Measurements from ENCODE around the gene FLACC1. TPM values are rescaled to one million over a fixed set of nuclear protein-coding genes. Genes with fewer than 3 reads are reported as not detected.
A peak's percentile ranks its signal among the peaks of the same experiment; 100 is the strongest.
"Not testable (repeated sequence)": the region's sequence is repeated elsewhere in the genome, so short reads cannot be mapped to it uniquely, and the experiment has no call there.

FLACC1 gene
- polyA plus RNA-seq, 2 donors = 0.27 to 0.59 TPM

DNA sequence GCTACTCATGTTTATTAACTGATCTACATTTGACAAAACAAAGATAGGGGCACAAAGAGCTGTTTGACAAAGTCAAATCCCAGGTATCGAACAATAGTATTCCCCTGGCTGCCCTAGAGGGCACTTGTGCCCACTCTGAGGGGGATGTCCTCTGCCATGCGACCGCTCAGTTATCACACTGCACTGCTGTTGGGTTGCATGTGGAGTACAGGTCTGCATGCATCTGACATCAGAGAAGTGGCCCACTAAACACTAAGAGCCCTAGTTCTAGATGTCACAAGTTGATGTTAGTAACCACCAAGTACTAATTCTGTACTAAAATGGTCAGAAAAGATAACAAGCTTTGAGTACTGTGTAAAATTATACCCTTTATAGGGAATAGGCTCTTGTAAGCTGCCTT lies 20.1 kb upstream of the FLACC1 start:
- H3K4me3 ChIP-seq (ENCODE audit: low read depth in 1 of 2, low read length in 2 of 2) = no peak overlapping the region
- 96 to 98% methylated on average over 3 of the region's 3 CpGs for WGBS, 2 donors
- H3K36me3 ChIP-seq (ENCODE audit: control insufficient read depth in 2 of 2, insufficient read depth in 2 of 2, low read length in 1 of 2) = peaks cover 8% of the 10 kb centered on the region in 2 donors
- no peaks in the 10 kb centered on the region for H3K27me3 ChIP-seq (ENCODE audit: control insufficient read depth in 1 of 2, insufficient read depth in 2 of 2, low read length in 2 of 2)
- no peaks in the 10 kb centered on the region for H3K4me1 ChIP-seq (ENCODE audit: control insufficient read depth in 2 of 2, insufficient read depth in 2 of 2, low read length in 1 of 2)
- no peaks in the 10 kb centered on the region for H3K9me3 ChIP-seq (ENCODE audit: control insufficient read depth in 2 of 2, insufficient read depth in 1 of 2, low read depth in 1 of 2, low read length in 1 of 2)
- H3K27ac ChIP-seq (ENCODE audit: low read depth in 2 of 2, low read length in 1 of 2) = no peak overlapping the region

GRCh38 chr2:201369775-201370174 lies 12.6 kb upstream of the FLACC1 start:
- Histone ChIP-seq H3K36me3 (ENCODE audit: control insufficient read depth in 2 of 2, insufficient read depth in 2 of 2, low read length in 1 of 2) (peaks cover 0 to 5% of the 10 kb centered on the region in 2 donors), H3K9me3 (ENCODE audit: control insufficient read depth in 2 of 2, insufficient read depth in 1 of 2, low read depth in 1 of 2, low read length in 1 of 2) (no peaks in the 10 kb centered on the region)
- 88 to 91% methylated on average over 11 of the region's 11 CpGs for WGBS, 2 donors

GRCh38 chr2:201369318-201369717 lies 12.2 kb upstream of the FLACC1 start:
- not testable (repeated sequence) for H3K4me1 ChIP-seq (ENCODE audit: control insufficient read depth in 2 of 2, insufficient read depth in 2 of 2, low read length in 1 of 2); H3K4me3 ChIP-seq (ENCODE audit: low read depth in 1 of 2, low read length in 2 of 2); H3K9me3 ChIP-seq (ENCODE audit: control insufficient read depth in 2 of 2, insufficient read depth in 1 of 2, low read depth in 1 of 2, low read length in 1 of 2); H3K27ac ChIP-seq (ENCODE audit: low read depth in 2 of 2, low read length in 1 of 2); H3K27me3 ChIP-seq (ENCODE audit: control insufficient read depth in 1 of 2, insufficient read depth in 2 of 2, low read length in 2 of 2); H3K36me3 ChIP-seq (ENCODE audit: control insufficient read depth in 2 of 2, insufficient read depth in 2 of 2, low read length in 1 of 2)
- 92 to 94% methylated on average over 8 of the region's 8 CpGs for WGBS, 2 donors

More at GRCh38 chr2:201369775-201370174, 12.6 kb upstream of the FLACC1 start:
- H3K27ac ChIP-seq (ENCODE audit: low read depth in 2 of 2, low read length in 1 of 2) = no peak overlapping the region
- H3K4me1 ChIP-seq (ENCODE audit: control insufficient read depth in 2 of 2, insufficient read depth in 2 of 2, low read length in 1 of 2) = no peaks in the 10 kb centered on the region
- H3K4me3 ChIP-seq (ENCODE audit: low read depth in 1 of 2, low read length in 2 of 2) = no peak overlapping the region
- H3K27me3 ChIP-seq (ENCODE audit: control insufficient read depth in 1 of 2, insufficient read depth in 2 of 2, low read length in 2 of 2) = no peaks in the 10 kb centered on the region

- H3K4me1 ChIP-seq (ENCODE audit: control insufficient read depth in 2 of 2, insufficient read depth in 2 of 2, low read length in 1 of 2) = peaks cover 0 to 3% of the 10 kb centered on the region in 2 donors
- H3K4me3 ChIP-seq (ENCODE audit: low read depth in 1 of 2, low read length in 2 of 2) = no peak overlapping the region
- peaks cover 4 to 7% of the 10 kb centered on the region in 2 donors for H3K36me3 ChIP-seq (ENCODE audit: control insufficient read depth in 2 of 2, insufficient read depth in 2 of 2, low read length in 1 of 2)
- no peaks in the 10 kb centered on the region for H3K27me3 ChIP-seq (ENCODE audit: control insufficient read depth in 1 of 2, insufficient read depth in 2 of 2, low read length in 2 of 2)
- H3K27ac ChIP-seq (ENCODE audit: low read depth in 2 of 2, low read length in 1 of 2) = no peak overlapping the region
- peaks cover 0 to 3% of the 10 kb centered on the region in 2 donors for H3K9me3 ChIP-seq (ENCODE audit: control insufficient read depth in 2 of 2, insufficient read depth in 1 of 2, low read depth in 1 of 2, low read length in 1 of 2)
Observed at GRCh38 chr2:201366146-201366545, 9.0 kb upstream of the FLACC1 start.

DNA sequence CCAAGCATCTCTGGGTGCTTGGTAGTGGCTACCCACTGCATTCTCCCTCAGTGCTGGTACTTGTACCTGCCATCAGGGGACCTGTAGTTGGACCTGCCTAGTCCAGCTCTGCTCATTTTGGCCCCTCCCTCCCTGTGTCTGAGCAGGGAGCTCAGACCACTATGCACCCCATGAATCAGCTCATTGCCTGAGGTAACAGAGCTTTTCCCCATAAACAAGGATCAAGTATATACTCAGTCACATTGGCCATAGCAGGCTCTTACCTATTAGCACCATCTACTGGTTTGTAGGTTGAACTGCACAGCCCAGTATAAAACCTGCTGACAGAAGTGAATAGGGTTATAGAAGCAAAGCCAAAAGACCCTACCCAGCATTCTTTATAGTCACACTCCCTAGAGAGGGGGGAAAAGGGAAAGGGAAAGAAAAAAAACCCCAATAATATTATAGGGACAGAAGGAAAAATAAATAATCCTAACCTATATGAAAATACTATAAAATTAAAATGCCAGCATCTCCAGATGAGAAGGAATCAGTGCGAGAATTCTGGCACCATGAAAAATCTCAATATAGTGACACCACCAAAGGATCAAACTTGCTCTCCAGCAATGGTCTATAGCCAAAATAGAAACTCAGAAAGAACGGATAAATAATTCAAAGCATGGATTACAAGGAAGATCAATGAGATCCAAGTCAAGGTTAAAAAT lies 6.9 kb upstream of the FLACC1 start:
- WGBS, 2 donors = 80 to 86% methylated on average over 2 of the region's 2 CpGs

DNA sequence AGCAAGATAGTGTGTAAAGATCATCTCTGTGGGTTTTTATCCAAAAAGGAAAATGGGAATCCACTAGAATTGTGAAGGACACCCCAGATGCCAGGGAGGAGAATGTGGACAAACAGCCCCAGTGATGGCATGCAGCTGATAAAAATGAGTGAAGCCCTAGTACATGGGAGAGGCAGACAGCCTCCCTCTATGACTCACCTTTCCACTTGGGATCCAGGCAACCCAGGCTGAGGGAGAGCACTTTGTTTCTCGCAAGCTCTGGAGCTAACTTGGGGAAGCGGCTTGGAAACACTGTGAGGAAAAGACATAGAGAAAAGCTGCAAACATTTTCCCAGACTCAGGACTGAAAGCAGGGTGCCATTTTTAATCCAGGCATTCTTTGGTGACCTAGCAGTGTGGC lies 5.3 kb upstream of the FLACC1 start:
- H3K4me3 ChIP-seq (ENCODE audit: low read depth in 1 of 2, low read length in 2 of 2) = no peak overlapping the region
- peaks cover 0 to 3% of the 10 kb centered on the region in 2 donors for H3K4me1 ChIP-seq (ENCODE audit: control insufficient read depth in 2 of 2, insufficient read depth in 2 of 2, low read length in 1 of 2)
- peaks cover 0 to 3% of the 10 kb centered on the region in 2 donors for H3K9me3 ChIP-seq (ENCODE audit: control insufficient read depth in 2 of 2, insufficient read depth in 1 of 2, low read depth in 1 of 2, low read length in 1 of 2)
- WGBS, 2 donors = 95 to 96% methylated on average over 2 of the region's 2 CpGs
- peaks cover 2 to 4% of the 10 kb centered on the region in 2 donors for H3K36me3 ChIP-seq (ENCODE audit: control insufficient read depth in 2 of 2, insufficient read depth in 2 of 2, low read length in 1 of 2)
- peak overlapping the region; percentile 42 to 75 for H3K27ac ChIP-seq (ENCODE audit: low read depth in 2 of 2, low read length in 1 of 2)
- H3K27me3 ChIP-seq (ENCODE audit: control insufficient read depth in 1 of 2, insufficient read depth in 2 of 2, low read length in 2 of 2) = no peaks in the 10 kb centered on the region

More for the DNA sequence above, 6.9 kb upstream of the FLACC1 start:
- H3K27ac ChIP-seq (ENCODE audit: low read depth in 2 of 2, low read length in 1 of 2) = peak overlapping the region; percentile 30 to 75
- peaks cover 2 to 4% of the 10 kb centered on the region in 2 donors for H3K36me3 ChIP-seq (ENCODE audit: control insufficient read depth in 2 of 2, insufficient read depth in 2 of 2, low read length in 1 of 2)
- H3K9me3 ChIP-seq (ENCODE audit: control insufficient read depth in 2 of 2, insufficient read depth in 1 of 2, low read depth in 1 of 2, low read length in 1 of 2) = peaks cover 0 to 3% of the 10 kb centered on the region in 2 donors
- H3K4me3 ChIP-seq (ENCODE audit: low read depth in 1 of 2, low read length in 2 of 2) = no peak overlapping the region
- H3K27me3 ChIP-seq (ENCODE audit: control insufficient read depth in 1 of 2, insufficient read depth in 2 of 2, low read length in 2 of 2) = no peaks in the 10 kb centered on the region
- H3K4me1 ChIP-seq (ENCODE audit: control insufficient read depth in 2 of 2, insufficient read depth in 2 of 2, low read length in 1 of 2) = peaks cover 0 to 3% of the 10 kb centered on the region in 2 donors

DNA sequence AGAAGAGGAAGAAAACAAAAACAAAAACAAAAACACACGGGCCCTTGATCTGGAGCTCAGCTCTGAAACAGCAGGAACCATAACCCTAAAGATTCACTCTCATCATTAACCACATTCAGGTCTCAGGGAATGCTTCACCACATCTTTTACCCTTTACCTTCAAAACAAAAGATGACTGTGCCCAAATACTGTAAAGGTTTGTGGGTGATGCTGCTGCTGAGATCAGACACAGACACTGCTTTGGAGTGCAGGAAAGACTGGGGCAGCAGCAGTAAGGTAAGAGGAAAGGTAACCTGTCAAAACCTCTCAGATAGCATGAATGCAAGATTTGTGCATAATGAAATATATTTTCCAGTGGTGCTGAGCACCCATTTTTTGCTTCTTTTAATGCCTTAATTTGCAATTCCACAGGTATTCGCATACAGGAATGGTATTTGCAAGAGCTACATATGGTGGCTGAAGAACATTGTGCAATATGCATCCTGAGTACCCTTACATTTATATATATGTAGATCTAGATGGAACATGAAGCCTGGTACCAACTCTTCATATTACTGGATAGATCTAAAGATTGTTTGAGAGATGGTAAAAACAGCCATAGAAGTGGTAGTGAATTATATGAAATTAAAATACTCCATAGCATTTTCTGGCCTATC lies 4.1 kb upstream of the FLACC1 start:
- Histone ChIP-seq H3K4me1 (ENCODE audit: control insufficient read depth in 2 of 2, insufficient read depth in 2 of 2, low read length in 1 of 2) (peaks cover 0 to 3% of the 10 kb centered on the region in 2 donors), H3K4me3 (ENCODE audit: low read depth in 1 of 2, low read length in 2 of 2) (no peak overlapping the region), H3K27me3 (ENCODE audit: control insufficient read depth in 1 of 2, insufficient read depth in 2 of 2, low read length in 2 of 2) (no peaks in the 10 kb centered on the region), H3K27ac (ENCODE audit: low read depth in 2 of 2, low read length in 1 of 2) (no peak overlapping the region), H3K9me3 (ENCODE audit: control insufficient read depth in 2 of 2, insufficient read depth in 1 of 2, low read depth in 1 of 2, low read length in 1 of 2) (peaks cover 0 to 3% of the 10 kb centered on the region in 2 donors), H3K36me3 (ENCODE audit: control insufficient read depth in 2 of 2, insufficient read depth in 2 of 2, low read length in 1 of 2) (peaks cover 2 to 4% of the 10 kb centered on the region in 2 donors)
- 87 to 88% methylated on average over 2 of the region's 2 CpGs for WGBS, 2 donors

DNA sequence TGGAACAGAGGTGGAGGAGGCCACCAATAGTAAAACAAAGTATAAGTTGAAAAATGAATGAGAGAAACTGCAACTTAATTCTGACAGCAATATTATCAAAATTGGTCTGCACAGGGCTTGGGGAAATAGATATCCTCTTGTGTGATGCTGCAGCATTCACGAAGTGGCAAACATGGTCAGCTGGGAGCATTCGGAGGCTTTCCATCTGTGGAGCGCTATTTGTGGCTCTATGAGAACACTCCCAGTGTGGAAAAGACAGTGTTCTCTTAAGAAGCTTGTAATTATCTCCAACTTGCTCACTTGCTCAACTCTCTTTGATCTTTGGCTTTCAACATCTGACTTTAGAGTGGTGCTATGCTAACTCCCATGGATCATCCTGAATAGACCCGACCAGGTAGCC lies 3.1 kb upstream of the FLACC1 start:
- Histone ChIP-seq H3K9me3 (ENCODE audit: control insufficient read depth in 2 of 2, insufficient read depth in 1 of 2, low read depth in 1 of 2, low read length in 1 of 2) (peaks cover 0 to 3% of the 10 kb centered on the region in 2 donors), H3K4me3 (ENCODE audit: low read depth in 1 of 2, low read length in 2 of 2) (no peak overlapping the region), H3K4me1 (ENCODE audit: control insufficient read depth in 2 of 2, insufficient read depth in 2 of 2, low read length in 1 of 2) (peaks cover 0 to 3% of the 10 kb centered on the region in 2 donors), H3K27me3 (ENCODE audit: control insufficient read depth in 1 of 2, insufficient read depth in 2 of 2, low read length in 2 of 2) (no peaks in the 10 kb centered on the region), H3K36me3 (ENCODE audit: control insufficient read depth in 2 of 2, insufficient read depth in 2 of 2, low read length in 1 of 2) (peaks cover 2 to 4% of the 10 kb centered on the region in 2 donors), H3K27ac (ENCODE audit: low read depth in 2 of 2, low read length in 1 of 2) (no peak overlapping the region)
- 93 to 95% methylated on average over 4 of the region's 4 CpGs for WGBS, 2 donors

- H3K36me3 ChIP-seq (ENCODE audit: control insufficient read depth in 2 of 2, insufficient read depth in 2 of 2, low read length in 1 of 2) = peaks cover 2 to 4% of the 10 kb centered on the region in 2 donors
Observed at GRCh38 chr2:201358684-201359083, 1.5 kb upstream of the FLACC1 start.

More at GRCh38 chr2:201358684-201359083, 1.5 kb upstream of the FLACC1 start:
- Histone ChIP-seq H3K9me3 (ENCODE audit: control insufficient read depth in 2 of 2, insufficient read depth in 1 of 2, low read depth in 1 of 2, low read length in 1 of 2) (peaks cover 0 to 3% of the 10 kb centered on the region in 2 donors), H3K27me3 (ENCODE audit: control insufficient read depth in 1 of 2, insufficient read depth in 2 of 2, low read length in 2 of 2) (no peaks in the 10 kb centered on the region), H3K4me1 (ENCODE audit: control insufficient read depth in 2 of 2, insufficient read depth in 2 of 2, low read length in 1 of 2) (peaks cover 0 to under 1% of the 10 kb centered on the region in 2 donors), H3K4me3 (ENCODE audit: low read depth in 1 of 2, low read length in 2 of 2) (no peak overlapping the region), H3K27ac (ENCODE audit: low read depth in 2 of 2, low read length in 1 of 2) (peak overlapping the region in 1 of 2 donors; percentile 0)
- 81 to 90% methylated on average over 7 of the region's 7 CpGs for WGBS, 2 donors

Data from esophagus (tissue), 2 donors.